GM21825 (cell line): ENCODE results near the gene NFATC1.

Source experiments
- ATAC-seq: cut with Tn5 transposase; IDR thresholded peaks from one replicate; pipeline ENCODE4 v1.9.1; 2021; ENCODE audit warnings: mild to moderate bottlenecking, moderate library complexity; ENCODE audit not compliant: unreplicated experiment

Gene NFATC1

DNA sequence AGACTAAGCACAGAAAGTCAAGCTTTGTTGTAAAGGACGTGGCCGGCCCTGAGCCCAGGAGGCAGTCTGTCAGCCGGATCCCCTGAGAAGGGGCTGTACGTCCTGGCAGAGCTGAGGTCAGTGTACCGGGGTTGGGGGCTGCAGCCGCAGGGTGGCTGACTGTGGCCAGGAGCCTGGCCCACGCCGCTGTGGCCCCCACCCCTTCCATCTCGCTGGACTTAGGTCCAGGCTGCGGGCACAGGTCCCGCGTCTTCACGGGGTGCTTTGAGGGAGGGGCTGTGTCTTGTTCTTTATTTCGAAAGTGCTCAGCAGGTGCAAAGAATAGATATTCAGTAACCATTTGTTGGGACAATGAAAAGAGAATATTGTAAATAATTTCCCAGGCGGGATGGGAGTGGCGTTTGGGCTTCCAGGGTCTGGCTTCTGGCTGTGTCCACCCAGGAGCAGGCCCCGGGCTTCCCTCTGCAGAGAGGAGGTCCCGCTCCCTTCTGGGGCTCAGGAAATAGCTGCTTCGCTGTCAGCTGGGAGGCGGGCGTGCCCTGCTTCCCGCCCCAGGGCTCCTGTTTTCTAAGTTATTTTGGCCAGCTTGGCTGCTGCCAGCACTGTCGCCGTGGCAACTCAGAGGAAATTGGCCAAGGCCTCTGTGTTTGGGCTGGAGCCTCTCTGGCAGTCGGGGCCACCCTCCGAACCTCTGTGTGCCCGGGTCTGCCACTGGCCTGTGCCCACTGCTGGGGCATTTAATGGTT, 7.4 kb downstream of the NFATC1 start:
- ATAC-seq = no peak

GRCh38 chr18:79403723-79404566, 8.2 kb downstream of the NFATC1 start:
- no peak for ATAC-seq

DNA sequence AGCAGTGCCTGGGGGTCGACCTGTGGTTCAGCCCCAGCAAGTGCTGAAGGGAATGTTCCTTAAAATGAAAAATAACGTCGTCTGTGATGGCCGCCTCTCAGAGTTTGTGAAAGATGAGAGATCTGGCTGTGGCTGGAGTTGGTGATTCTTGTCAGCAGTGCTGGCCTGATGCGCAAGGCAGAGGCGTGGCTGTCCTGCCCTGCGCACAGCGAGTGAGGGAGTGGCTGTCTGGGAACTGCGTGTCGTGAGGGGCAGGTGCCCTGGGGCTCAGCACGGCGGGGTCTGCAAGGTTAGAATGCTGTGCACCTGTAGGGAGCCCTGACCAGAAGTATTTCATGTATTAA, 8.8 kb downstream of the NFATC1 start:
- ATAC-seq = no peak

- ATAC-seq = no peak
Observed at GRCh38 chr18:79405019-79405780, 9.5 kb downstream of the NFATC1 start.

DNA sequence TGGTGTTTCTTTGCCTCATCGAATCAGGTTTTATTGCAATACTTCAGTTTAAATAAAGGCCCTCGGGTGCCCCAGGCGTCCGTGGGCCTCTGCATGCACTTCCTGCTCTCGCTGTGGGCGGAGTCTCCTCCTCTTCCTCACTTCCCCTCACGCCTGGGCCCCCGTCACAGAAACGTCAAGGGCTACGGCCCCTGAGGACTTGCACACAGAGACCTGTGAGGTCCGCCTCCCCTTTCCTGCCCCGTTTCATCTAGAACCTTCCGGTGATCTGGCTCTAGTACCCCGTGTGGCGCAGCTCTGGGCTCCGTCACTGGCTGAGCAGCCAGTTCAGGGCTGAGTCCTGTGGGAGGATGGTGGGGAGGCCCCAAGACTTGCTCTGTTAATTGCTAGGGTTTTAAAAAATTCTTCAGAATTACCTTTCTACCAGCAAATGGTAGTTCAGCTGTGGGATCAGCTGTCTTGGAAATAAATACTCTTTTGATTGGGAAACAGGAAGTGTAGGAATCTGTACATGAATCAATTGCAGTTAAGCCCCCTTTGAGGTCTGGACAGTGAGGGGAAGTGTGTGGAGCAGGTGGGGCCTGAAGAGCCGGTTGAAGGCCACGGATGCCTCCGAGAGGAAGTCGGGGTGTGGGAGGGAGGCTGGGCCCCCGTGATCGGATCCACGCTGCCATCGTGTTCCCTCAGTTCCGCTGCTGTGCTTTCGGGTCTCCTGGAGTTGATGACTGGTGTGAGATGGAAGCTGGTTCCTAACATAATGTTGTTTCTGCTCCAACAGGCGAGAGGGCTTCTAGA, 10.2 kb downstream of the NFATC1 start:
- ATAC-seq = peak; percentile 75

- no peak for ATAC-seq
Observed at GRCh38 chr18:79406708-79407107, 11.0 kb downstream of the NFATC1 start.

- ATAC-seq = no peak
Observed at GRCh38 chr18:79409313-79409712, 13.6 kb downstream of the NFATC1 start.

DNA sequence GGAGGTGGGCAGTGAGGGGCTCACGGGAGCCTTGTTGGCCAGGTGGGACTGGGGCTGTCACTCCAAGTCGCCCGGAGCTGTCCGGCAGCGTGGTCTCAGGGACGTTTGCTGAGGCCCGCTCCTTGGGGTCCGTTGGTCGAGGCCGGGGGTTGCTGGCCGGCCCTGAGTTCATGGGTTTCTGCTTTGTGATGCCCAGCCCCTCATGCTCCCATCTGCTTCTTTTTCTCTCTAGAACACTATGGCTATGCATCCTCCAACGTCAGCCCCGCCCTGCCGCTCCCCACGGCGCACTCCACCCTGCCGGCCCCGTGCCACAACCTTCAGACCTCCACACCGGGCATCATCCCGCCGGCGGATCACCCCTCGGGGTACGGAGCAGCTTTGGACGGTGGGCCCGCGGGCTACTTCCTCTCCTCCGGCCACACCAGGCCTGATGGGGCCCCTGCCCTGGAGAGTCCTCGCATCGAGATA, 14.5 kb downstream of the NFATC1 start:
- ATAC-seq = no peak

DNA sequence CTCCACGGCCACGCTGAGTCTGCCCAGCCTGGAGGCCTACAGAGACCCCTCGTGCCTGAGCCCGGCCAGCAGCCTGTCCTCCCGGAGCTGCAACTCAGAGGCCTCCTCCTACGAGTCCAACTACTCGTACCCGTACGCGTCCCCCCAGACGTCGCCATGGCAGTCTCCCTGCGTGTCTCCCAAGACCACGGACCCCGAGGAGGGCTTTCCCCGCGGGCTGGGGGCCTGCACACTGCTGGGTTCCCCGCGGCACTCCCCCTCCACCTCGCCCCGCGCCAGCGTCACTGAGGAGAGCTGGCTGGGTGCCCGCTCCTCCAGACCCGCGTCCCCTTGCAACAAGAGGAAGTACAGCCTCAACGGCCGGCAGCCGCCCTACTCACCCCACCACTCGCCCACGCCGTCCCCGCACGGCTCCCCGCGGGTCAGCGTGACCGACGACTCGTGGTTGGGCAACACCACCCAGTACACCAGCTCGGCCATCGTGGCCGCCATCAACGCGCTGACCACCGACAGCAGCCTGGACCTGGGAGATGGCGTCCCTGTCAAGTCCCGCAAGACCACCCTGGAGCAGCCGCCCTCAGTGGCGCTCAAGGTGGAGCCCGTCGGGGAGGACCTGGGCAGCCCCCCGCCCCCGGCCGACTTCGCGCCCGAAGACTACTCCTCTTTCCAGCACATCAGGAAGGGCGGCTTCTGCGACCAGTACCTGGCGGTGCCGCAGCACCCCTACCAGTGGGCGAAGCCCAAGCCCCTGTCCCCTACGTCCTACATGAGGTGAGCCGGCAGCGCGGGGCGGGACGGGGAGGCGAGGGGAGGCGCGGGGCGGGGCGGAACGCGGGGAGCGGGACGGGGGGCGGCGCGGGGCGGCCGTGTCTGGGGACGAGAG, 15.2 kb downstream of the NFATC1 start:
- no peak for ATAC-seq

DNA sequence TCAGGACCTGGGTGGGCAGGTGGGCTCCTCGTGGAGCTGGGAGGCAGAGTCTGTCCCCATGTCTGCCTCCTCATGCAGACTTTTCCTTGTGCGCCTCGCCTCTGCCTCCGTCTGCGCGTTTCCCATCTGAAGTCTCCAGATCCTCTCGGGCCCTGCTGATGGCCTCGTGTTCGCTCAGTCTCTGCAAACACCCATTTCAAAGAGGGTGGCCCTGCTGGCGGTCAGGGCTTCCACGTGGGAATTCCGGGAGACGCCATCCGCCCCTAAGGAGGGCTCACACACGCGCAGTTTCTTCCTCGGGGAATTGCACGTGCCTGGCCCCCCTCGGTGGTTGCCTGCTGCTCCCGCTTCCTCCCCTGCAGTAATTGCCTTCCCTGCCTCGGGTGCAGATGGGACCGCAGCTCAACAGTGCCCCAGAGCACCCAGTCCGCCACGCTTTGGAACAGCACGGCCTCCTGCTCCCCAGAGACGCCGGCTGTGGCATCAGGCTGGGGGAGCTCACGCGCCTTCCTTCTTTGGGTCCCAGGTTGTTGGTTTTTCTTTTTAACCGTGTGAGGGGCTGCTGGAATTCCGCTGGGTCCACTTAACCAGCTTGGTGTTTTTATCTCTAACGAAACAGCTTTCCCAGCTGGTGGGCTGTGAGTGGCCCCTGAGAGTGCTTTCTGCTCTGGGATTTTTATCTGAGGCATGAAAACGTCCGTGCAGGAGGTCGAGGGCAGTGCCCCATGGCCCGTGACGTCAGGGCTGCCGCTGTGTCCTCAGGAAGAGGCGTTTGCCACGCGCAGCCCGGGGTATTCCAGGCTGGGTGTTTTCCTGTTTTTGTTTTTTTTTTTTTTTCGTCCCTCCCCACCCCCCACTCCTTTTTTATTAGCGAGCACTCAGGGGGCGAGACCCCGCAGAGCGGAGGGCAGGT, 16.1 kb downstream of the NFATC1 start:
- ATAC-seq = no peak

- no peak for ATAC-seq
Observed at GRCh38 chr18:79413025-79413424, 17.3 kb downstream of the NFATC1 start.

GRCh38 chr18:79413426-79413825, 17.7 kb downstream of the NFATC1 start:
- ATAC-seq = no peak

DNA sequence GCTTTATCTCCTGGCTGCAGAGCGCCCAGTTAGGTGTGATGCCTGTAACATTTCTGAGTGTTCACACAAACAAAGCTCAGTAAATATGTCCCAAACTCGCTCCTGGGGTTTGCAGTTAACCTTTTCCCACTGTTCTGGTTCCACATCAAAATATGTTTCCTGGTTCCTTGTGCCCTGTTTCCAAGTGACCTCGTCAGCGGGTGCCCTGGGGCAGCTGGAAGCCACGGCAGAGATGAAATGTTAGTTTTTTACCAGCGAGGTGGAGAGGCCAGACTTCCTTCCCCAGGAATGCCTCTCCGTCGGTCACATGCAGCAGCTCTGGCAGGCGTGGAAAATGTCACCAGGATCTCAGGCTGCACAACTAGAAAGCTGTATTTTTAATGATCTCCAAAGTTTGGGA, 18.2 kb downstream of the NFATC1 start:
- ATAC-seq = no peak

- ATAC-seq = no peak
Observed at GRCh38 chr18:79416022-79416676, 20.4 kb downstream of the NFATC1 start.

DNA sequence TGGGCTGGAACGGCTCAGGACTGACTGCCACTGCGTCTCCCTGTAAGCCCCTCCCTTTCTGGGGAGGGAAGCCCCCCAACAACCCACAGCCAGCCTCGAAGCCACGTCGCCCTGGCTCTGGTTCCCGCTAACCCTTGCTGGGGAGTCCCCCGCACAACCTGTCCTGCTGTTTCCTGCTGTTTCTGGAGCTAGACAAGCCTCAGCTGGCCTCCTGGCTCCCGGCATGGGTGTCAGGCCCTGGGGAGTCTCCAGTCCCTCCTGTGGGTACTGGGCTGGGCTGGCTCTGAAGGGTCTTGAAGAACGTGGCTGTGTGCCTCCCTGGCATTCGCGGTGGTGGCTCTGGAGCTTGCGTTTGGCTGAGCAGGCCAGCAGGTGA, 20.9 kb downstream of the NFATC1 start:
- ATAC-seq = no peak

- no peak for ATAC-seq
Observed at GRCh38 chr18:79418236-79418635, 22.5 kb downstream of the NFATC1 start.

GRCh38 chr18:79418642-79419041, 22.9 kb downstream of the NFATC1 start:
- no peak for ATAC-seq

GRCh38 chr18:79420033-79420745, 24.5 kb downstream of the NFATC1 start:
- no peak for ATAC-seq
